Esophagus muscularis mucosa (tissue), 4 donors: ENCODE measurements around the gene MORN5. TPM values are rescaled to one million over a fixed set of nuclear protein-coding genes. Genes with fewer than 3 reads are reported as not detected.

ENCODE experiments used
- DNase-seq: peaks from one replicate; pipeline ENCODE4 v3.0.0-alpha.2; 2017; ENCODE audit errors: extremely low spot score
- H3K27ac ChIP-seq, 4 donors: fragments of 200-600 bp; sonication (generic); replicated peaks in 1 of 4; 1 replicate in 3 of 4; 2 replicates in 1 of 4; pipeline ENCODE4 v1.5.1; 2016 to 2019; ENCODE audit warnings: mild to moderate bottlenecking in 1 of 4
- H3K27me3 ChIP-seq, 4 donors: fragments of 200-600 bp; sonication (generic); one replicate each; pipeline versions ENCODE4 v1.5.1 to v1.6.0; 2016 to 2019
- H3K36me3 ChIP-seq, 4 donors: fragments of 200-600 bp; sonication (generic); one replicate each; pipeline ENCODE4 v1.5.1; 2016 to 2019
- H3K4me1 ChIP-seq, 4 donors: fragments of 200-600 bp; sonication (generic); one replicate each; pipeline ENCODE4 v1.5.1; 2016 to 2019
- H3K4me3 ChIP-seq, 4 donors: fragments of 200-600 bp; sonication (generic); 1 replicate in 2 of 4; 2 replicates in 2 of 4; pipeline ENCODE4 v1.5.1; 2016 to 2019; ENCODE audit warnings: mild to moderate bottlenecking in 4 of 4, moderate library complexity in 1 of 4
- H3K9me3 ChIP-seq, 4 donors: fragments of 200-600 bp; sonication (generic); 1 replicate in 3 of 4; 2 replicates in 1 of 4; pipeline ENCODE4 v1.5.1; 2016 to 2019
- EP300 ChIP-seq: sonication (generic); formaldehyde crosslinking; IDR thresholded peaks from one replicate; pipeline ENCODE4 v1.6.1; 2017; ENCODE audit warnings: antibody characterized with exemption
- POLR2A ChIP-seq: fragments of 450-650 bp; IDR thresholded peaks from one replicate; pipeline ENCODE4 v1.6.1; 2017; ENCODE audit warnings: antibody characterized with exemption, moderate library complexity, mild to moderate bottlenecking, low read depth
- POLR2AphosphoS5 ChIP-seq, 2 donors: sonication (generic); formaldehyde crosslinking; IDR thresholded peaks; one replicate each; pipeline ENCODE4 v1.6.1; 2017; ENCODE audit warnings: antibody characterized with exemption in 2 of 2
- WGBS: methylation state at CpG from one replicate; pipeline ENCODE4 v1.1.5; 2018; 5-methylcytosine and 5-hydroxymethylcytosine counted together
- intact Hi-C: fragments of 100-400 bp; cut with DNase I; formaldehyde crosslinking; loops from one replicate; pipeline ENCODE4 v1.15.1; 2023
- total RNA-seq, 4 donors: library from RNA; depleted of rRNA; stranded (reverse); fragments of >200 nt; gene quantifications; one replicate each; pipeline versions ENCODE4 v1.1.0 to v1.2.1, GENCODE V29; 2016
- TF ChIP-seq, protein P1 (sequence below), 3 experiments: fragments of 200-600 bp in 2 of 3; fragments of 450-650 bp in 1 of 3; sonication (generic) in 2 of 3; IDR thresholded peaks; one replicate each; pipeline ENCODE4 v1.5.1; 2017 to 2019; ENCODE audit warnings: antibody characterized with exemption in 3 of 3, mild to moderate bottlenecking in 2 of 3, moderate library complexity in 1 of 3

The MORN5 gene
- total RNA-seq, 4 donors from 2014 or later: 3.9 to 5.8 TPM; not detected in 2

GRCh38 chr9:122202111-122202510, 42.4 kb downstream of the MORN5 start:
- H3K4me1 ChIP-seq: no peaks in the 10 kb centered on the region
- DNase-seq: no peak
- H3K9me3 ChIP-seq: no peaks in the 10 kb centered on the region
- intact Hi-C loops: no loop called here
- H3K4me3 ChIP-seq: no peak overlapping the region
- H3K27me3 ChIP-seq: peaks cover 0 to 19% (median 0%) of the 10 kb centered on the region in 4 donors
- H3K36me3 ChIP-seq: no peaks in the 10 kb centered on the region
- TF ChIP-seq EP300 (no peak), POLR2A (no peak), POLR2AphosphoS5 (IDR thresholded peaks at IDR 0.05) (no peak)
- TF ChIP-seq, protein P1, sequence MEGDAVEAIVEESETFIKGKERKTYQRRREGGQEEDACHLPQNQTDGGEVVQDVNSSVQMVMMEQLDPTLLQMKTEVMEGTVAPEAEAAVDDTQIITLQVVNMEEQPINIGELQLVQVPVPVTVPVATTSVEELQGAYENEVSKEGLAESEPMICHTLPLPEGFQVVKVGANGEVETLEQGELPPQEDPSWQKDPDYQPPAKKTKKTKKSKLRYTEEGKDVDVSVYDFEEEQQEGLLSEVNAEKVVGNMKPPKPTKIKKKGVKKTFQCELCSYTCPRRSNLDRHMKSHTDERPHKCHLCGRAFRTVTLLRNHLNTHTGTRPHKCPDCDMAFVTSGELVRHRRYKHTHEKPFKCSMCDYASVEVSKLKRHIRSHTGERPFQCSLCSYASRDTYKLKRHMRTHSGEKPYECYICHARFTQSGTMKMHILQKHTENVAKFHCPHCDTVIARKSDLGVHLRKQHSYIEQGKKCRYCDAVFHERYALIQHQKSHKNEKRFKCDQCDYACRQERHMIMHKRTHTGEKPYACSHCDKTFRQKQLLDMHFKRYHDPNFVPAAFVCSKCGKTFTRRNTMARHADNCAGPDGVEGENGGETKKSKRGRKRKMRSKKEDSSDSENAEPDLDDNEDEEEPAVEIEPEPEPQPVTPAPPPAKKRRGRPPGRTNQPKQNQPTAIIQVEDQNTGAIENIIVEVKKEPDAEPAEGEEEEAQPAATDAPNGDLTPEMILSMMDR (IDR thresholded peaks at IDR 0.05): no peak
- H3K27ac ChIP-seq: no peak overlapping the region
- WGBS: 79% methylated on average over 3 of the region's 3 CpGs

GRCh38 chr9:122204055-122204454, 44.3 kb downstream of the MORN5 start:
- H3K4me3 ChIP-seq: no peak overlapping the region
- H3K36me3 ChIP-seq: no peaks in the 10 kb centered on the region
- no peak overlapping the region for H3K27ac ChIP-seq
- 87% methylated on average over 5 of the region's 5 CpGs for WGBS
- no peaks in the 10 kb centered on the region for H3K4me1 ChIP-seq
- H3K9me3 ChIP-seq: no peaks in the 10 kb centered on the region
- no peak for DNase-seq
- intact Hi-C loops: no loop called here
- no peak for TF ChIP-seq EP300
- H3K27me3 ChIP-seq: peaks cover 0 to 10% (median 0%) of the 10 kb centered on the region in 4 donors

DNA sequence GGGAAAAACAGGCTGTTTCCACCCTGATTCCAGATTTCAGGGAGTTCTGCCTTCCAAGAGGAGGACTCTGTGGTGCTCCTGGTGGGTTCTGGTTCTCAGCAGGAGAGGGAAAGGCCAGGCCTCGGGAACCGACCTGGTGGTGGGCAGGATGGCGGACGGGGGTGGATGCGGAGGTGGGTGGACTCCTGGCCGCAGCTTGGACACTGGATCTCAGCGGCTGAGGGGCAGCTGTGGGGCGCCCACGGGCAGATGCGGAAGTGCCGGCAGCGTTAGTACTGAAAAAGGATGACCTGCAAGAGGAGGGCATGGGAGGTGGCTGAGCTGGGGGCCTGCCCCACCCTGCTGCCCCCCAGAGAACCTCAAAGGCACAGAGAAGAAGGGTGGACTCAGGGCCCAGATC, 44.8 kb downstream of the MORN5 start:
- Histone ChIP-seq H3K4me3 (no peak overlapping the region), H3K27me3 (peaks cover 0 to 12% (median 0%) of the 10 kb centered on the region in 4 donors), H3K27ac (no peak overlapping the region), H3K9me3 (no peaks in the 10 kb centered on the region), H3K4me1 (no peaks in the 10 kb centered on the region), H3K36me3 (no peaks in the 10 kb centered on the region)
- no peak for DNase-seq
- 86% methylated on average over 12 of the region's 12 CpGs for WGBS
- intact Hi-C loops: no loop called here
- TF ChIP-seq EP300: no peak
- no peak for TF ChIP-seq POLR2A
- TF ChIP-seq, protein P1 (IDR thresholded peaks at IDR 0.05): no peak
- TF ChIP-seq POLR2AphosphoS5 (IDR thresholded peaks at IDR 0.05): no peak

- Histone ChIP-seq H3K36me3 (no peaks in the 10 kb centered on the region), H3K4me1 (no peaks in the 10 kb centered on the region), H3K27ac (no peak overlapping the region), H3K4me3 (no peak overlapping the region), H3K9me3 (no peaks in the 10 kb centered on the region), H3K27me3 (peaks cover 0 to 16% (median 0%) of the 10 kb centered on the region in 4 donors)
- no peak for DNase-seq
- TF ChIP-seq POLR2AphosphoS5 (IDR thresholded peaks at IDR 0.05): no peak
- TF ChIP-seq EP300: no peak
- TF ChIP-seq, protein P1 (IDR thresholded peaks at IDR 0.05): no peak
- TF ChIP-seq POLR2A: no peak
- intact Hi-C loops: no loop called here
- 98% methylated on average over 6 of the region's 8 CpGs for WGBS
Measured at GRCh38 chr9:122205176-122205575, 45.5 kb downstream of the MORN5 start.

GRCh38 chr9:122206118-122207046, 46.7 kb downstream of the MORN5 start:
- TF ChIP-seq POLR2A (no peak), POLR2AphosphoS5 (IDR thresholded peaks at IDR 0.05) (no peak), EP300 (no peak)
- TF ChIP-seq, protein P1 (IDR thresholded peaks at IDR 0.05): no peak

More at GRCh38 chr9:122206118-122207046, 46.7 kb downstream of the MORN5 start:
- Histone ChIP-seq H3K4me3 (no peak overlapping the region), H3K4me1 (no peaks in the 10 kb centered on the region), H3K9me3 (no peaks in the 10 kb centered on the region), H3K27me3 (peaks cover 0 to 28% (median 1%) of the 10 kb centered on the region in 4 donors), H3K27ac (no peak overlapping the region), H3K36me3 (no peaks in the 10 kb centered on the region)
- WGBS: 85% methylated on average over 9 of the region's 9 CpGs
- no peak for DNase-seq
- intact Hi-C loops: no loop called here
